Adrenal gland (tissue), 12 donors: Measurements from ENCODE around the gene TMEM169. TPM values are rescaled to one million over a fixed set of nuclear protein-coding genes. Genes with fewer than 3 reads are reported as not detected.

ENCODE experiments used
- DNase-seq, 7 donors: peaks; one replicate each; pipeline ENCODE4 v3.0.0-alpha.2; 2019 to 2020
- H3K27ac ChIP-seq, 5 donors: fragments of 200-600 bp; sonication (generic) in 4 of 5; 1 replicate in 3 of 5; 2 replicates in 2 of 5; pipeline versions ENCODE4 v1.5.1 to v1.8.0; 2016 to 2020; ENCODE audit warnings: mild to moderate bottlenecking in 1 of 5
- H3K27me3 ChIP-seq: fragments of 200-600 bp; 2 replicates; pipeline ENCODE4 v1.8.0; 2021
- H3K36me3 ChIP-seq, 2 donors: fragments of 200-600 bp; replicated peaks in 1 of 2; 1 replicate in 1 of 2; 2 replicates in 1 of 2; pipeline versions ENCODE4 v1.5.1 to v1.8.0; 2018 to 2022
- H3K4me1 ChIP-seq, 2 donors: fragments of 200-600 bp; replicated peaks in 1 of 2; 1 replicate in 1 of 2; 2 replicates in 1 of 2; pipeline versions ENCODE4 v1.5.1 to v1.8.0; 2018 to 2021
- H3K4me3 ChIP-seq, 4 donors: fragments of 200-600 bp; sonication (generic) in 3 of 4; one replicate each; pipeline ENCODE4 v1.5.1; 2016 to 2018
- H3K9me3 ChIP-seq, 3 donors: fragments of 200-600 bp; sonication (generic) in 1 of 3; replicated peaks in 1 of 3; 1 replicate in 2 of 3; 2 replicates in 1 of 3; pipeline versions ENCODE4 v1.5.1 to v1.8.0; 2016 to 2021
- CTCF ChIP-seq, 6 experiments: fragments of 450-650 bp in 4 of 6; fragments of 200-600 bp in 2 of 6; sonication (generic) in 1 of 6; IDR thresholded peaks; 1 replicate in 5 of 6; 2 replicates in 1 of 6; pipeline versions ENCODE4 v1.5.1 to v1.8.0; 2016 to 2021; ENCODE audit warnings: antibody characterized with exemption in 6 of 6, mild to moderate bottlenecking in 2 of 6, moderate library complexity in 1 of 6
- POLR2A ChIP-seq, 2 donors: fragments of 450-650 bp; IDR thresholded peaks; one replicate each; pipeline ENCODE4 v1.6.1; 2017; ENCODE audit warnings: antibody characterized with exemption in 2 of 2, mild to moderate bottlenecking in 2 of 2, moderate library complexity in 1 of 2
- WGBS, 4 donors: extraction: QIAGEN DNeasy Blood & Tissue Kit in 2 of 4; methylation state at CpG; one replicate each; pipeline versions ENCODE4 v1.1.5 to v1.1.7; 2013 to 2017; 5-methylcytosine and 5-hydroxymethylcytosine counted together
- intact Hi-C, 2 donors: fragments of 100-400 bp; cut with DNase I; formaldehyde crosslinking; loops; one replicate each; pipeline versions ENCODE4 v1.14.1 to v1.15.0; 2022 to 2023
- polyA plus RNA-seq, 3 donors: library from polyadenylated mRNA; stranded (reverse); fragments of 200-250 nt in 2 of 3; fragments of 350-450 nt in 1 of 3; fragmentation: Illumina TruSeq in 1 of 3; extraction: RNeasy Lipid Tissue Mini Kit (QIAGEN cat#74804) in 1 of 3; gene quantifications; one replicate each; pipeline ENCODE4 v1.2.3, GENCODE V29; 2013 to 2014
- total RNA-seq, 9 donors: library from RNA; depleted of rRNA in 4 of 9; stranded (reverse); fragments of >200 nt in 4 of 9; fragments of 120-200 nt in 1 of 9; fragmentation: NEBNext Ultra II Directional in 1 of 9; extraction: Animal tissue kit (Norgen Biotek cat#: 25700) in 1 of 9; gene quantifications; one replicate each; pipeline versions ENCODE4 v1.1.0 to v1.2.4, GENCODE V29; 2013 to 2023
- donor health status: healthy with polysubstance abuse.
- donor health status: Bipolar disorder and iron deficiency.
- donor health status: DM: yes; HTN: yes; CAD: no.
- donor health status: DM: no; HTN: no; CAD: no.
- donor health status: DM: no; HTN: no; CAD: no.
- donor health status: DM: yes; HTN: yes; CAD: no.

The TMEM169 gene
- total and polyA plus RNA-seq, 12 donors: 0.12 to 2.3 (median 0.80) TPM

- H3K4me1 ChIP-seq: no peaks in the 10 kb centered on the region
- no peak overlapping the region for H3K27ac ChIP-seq
- no peak for TF ChIP-seq CTCF (IDR thresholded peaks at IDR 0.05)
- no peak for TF ChIP-seq POLR2A (IDR thresholded peaks at IDR 0.05)
- no peaks in the 10 kb centered on the region for H3K9me3 ChIP-seq
- no peak overlapping the region for H3K4me3 ChIP-seq
- intact Hi-C loops: loop anchor here in 1 of 2 donors (10.0 kb wide), 1 partner anchor 260 kb away; no protein-coding TSS in a partner anchor
- peaks cover 0 to 93% of the 10 kb centered on the region in 2 donors for H3K36me3 ChIP-seq
- no peaks in the 10 kb centered on the region for H3K27me3 ChIP-seq
- 74 to 91% (median 89%) methylated on average over 1 of the region's 1 CpG for WGBS, 4 donors
- DNase-seq: no peak
Measured at GRCh38 chr2:216144372-216144771, 62.7 kb downstream of the TMEM169 start.

DNA sequence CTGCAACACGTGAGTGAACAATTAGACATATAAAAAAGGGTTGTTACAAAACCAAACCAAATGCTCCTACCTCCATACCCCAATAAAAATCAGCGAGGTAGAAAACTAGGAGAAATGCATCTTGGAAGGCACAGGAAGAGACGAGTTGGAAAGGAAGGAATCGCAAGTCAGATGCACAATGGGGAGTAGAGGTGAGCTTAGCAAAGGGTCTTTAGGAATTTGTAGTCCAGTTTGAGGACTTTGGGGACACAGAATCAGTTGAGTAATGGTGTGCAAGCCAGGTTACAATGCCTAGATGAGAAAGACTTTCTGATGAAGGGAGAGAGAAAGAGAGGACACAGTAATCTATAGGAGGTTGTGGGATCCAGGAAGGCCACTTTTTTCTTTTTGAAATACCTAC is 63.1 kb downstream of the TMEM169 start:
- H3K4me3 ChIP-seq: no peak overlapping the region
- intact Hi-C loops: loop anchor here in 1 of 2 donors (10.0 kb wide), 1 partner anchor 260 kb away; no protein-coding TSS in a partner anchor
- H3K27me3 ChIP-seq: no peaks in the 10 kb centered on the region
- H3K27ac ChIP-seq: no peak overlapping the region
- H3K9me3 ChIP-seq: no peaks in the 10 kb centered on the region
- 94 to 98% (median 96%) methylated on average over 4 of the region's 4 CpGs for WGBS, 4 donors
- no peak for DNase-seq
- H3K4me1 ChIP-seq: no peaks in the 10 kb centered on the region
- TF ChIP-seq CTCF (IDR thresholded peaks at IDR 0.05) (no peak), POLR2A (IDR thresholded peaks at IDR 0.05) (no peak)
- H3K36me3 ChIP-seq: peaks cover 0 to 93% of the 10 kb centered on the region in 2 donors

- intact Hi-C loops: loop anchor here in 1 of 2 donors (10.0 kb wide), 1 partner anchor 258 kb away; no protein-coding TSS in a partner anchor
- Histone ChIP-seq H3K9me3 (no peaks in the 10 kb centered on the region), H3K27me3 (no peaks in the 10 kb centered on the region), H3K27ac (no peak overlapping the region), H3K4me1 (no peaks in the 10 kb centered on the region), H3K4me3 (no peak overlapping the region), H3K36me3 (peaks cover 0 to 93% of the 10 kb centered on the region in 2 donors)
- DNase-seq: peak in 1 of 7 donors; percentile 28
- TF ChIP-seq CTCF (IDR thresholded peaks at IDR 0.05) (no peak), POLR2A (IDR thresholded peaks at IDR 0.05) (no peak)
- 73 to 88% (median 83%) methylated on average over 4 of the region's 4 CpGs for WGBS, 4 donors
Measured at GRCh38 chr2:216146573-216146972, 64.9 kb downstream of the TMEM169 start.

DNA sequence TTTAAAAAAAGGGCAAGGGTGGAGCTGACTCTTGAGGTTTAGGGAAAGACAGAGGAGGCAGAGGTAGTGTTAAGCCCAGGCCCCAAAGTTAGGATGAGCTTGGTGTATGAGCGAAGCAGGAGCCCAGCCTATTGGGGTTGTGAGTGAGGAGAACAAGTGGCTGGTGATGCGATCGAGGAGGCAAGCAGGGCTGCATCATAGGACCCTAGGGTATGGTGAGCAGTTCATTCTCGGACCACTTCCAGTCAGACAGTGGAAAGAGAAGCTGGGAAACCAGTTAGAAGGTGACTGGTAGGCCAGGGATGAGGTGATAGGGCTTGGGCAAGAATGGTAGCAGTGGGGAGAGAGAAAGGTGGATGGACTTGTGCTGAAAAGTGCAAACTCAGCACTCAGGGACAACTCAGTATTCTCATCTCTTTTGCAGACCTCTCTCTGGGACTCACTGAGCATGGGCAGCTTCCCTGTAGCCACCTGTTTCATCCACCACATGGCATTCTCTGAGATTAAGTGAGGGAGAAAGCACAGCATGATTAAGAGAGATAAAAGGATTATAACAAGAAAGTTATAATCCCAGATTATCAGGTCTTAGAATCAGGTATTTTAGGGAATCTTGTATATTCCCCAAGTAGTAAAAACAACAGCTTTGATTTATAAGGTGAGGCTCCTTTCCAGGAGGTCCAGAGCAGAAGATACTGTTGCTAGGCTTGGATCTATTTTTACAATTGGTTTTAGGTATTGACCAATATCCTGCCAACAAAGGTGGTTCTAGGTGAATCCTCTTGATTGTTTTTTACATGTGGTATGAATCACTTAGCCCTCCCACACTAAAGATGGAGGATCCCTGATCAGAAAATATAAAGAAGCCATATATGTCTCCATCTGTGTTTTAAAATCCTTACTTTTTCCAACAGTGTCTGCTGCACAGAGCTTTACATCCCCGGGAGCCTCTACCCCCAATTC is 65.7 kb downstream of the TMEM169 start:
- Histone ChIP-seq H3K4me3 (no peak overlapping the region), H3K4me1 (no peaks in the 10 kb centered on the region), H3K9me3 (no peaks in the 10 kb centered on the region), H3K27me3 (no peaks in the 10 kb centered on the region), H3K27ac (no peak overlapping the region), H3K36me3 (peaks cover 0 to 93% of the 10 kb centered on the region in 2 donors)
- WGBS, 4 donors: 93 to 98% (median 97%) methylated on average over 5 of the region's 5 CpGs
- intact Hi-C loops: loop anchor here in 1 of 2 donors (10.0 kb wide), 1 partner anchor 257 kb away; no protein-coding TSS in a partner anchor
- DNase-seq: no peak
- TF ChIP-seq CTCF (IDR thresholded peaks at IDR 0.05) (no peak), POLR2A (IDR thresholded peaks at IDR 0.05) (no peak)
